Ishikawa (cell line): ENCODE measurements around the gene C6.

Source experiments
- CEBPB ChIP-seq: IDR thresholded peaks from 2 replicates; pipeline ENCODE4 v1.6.1; 2012
- CREB1 ChIP-seq: IDR thresholded peaks from 2 replicates; pipeline ENCODE4 v1.6.1; 2012; ENCODE audit warnings: low read depth
- EGR1 ChIP-seq: IDR thresholded peaks from 2 replicates; pipeline ENCODE4 v1.6.1; 2012
- EP300 ChIP-seq: IDR thresholded peaks from 2 replicates; pipeline ENCODE4 v1.6.1; 2012; ENCODE audit warnings: borderline replicate concordance
- FOXM1 ChIP-seq: IDR thresholded peaks from 2 replicates; pipeline ENCODE4 v1.6.1; 2012; ENCODE audit warnings: low read depth, borderline replicate concordance
- MAX ChIP-seq: IDR thresholded peaks from 2 replicates; pipeline ENCODE4 v1.6.1; 2012
- NFIC ChIP-seq: IDR thresholded peaks from 2 replicates; pipeline ENCODE4 v1.6.1; 2012
- RAD21 ChIP-seq: IDR thresholded peaks from 2 replicates; pipeline ENCODE4 v1.6.1; 2012; ENCODE audit warnings: low read depth
- REST ChIP-seq: IDR thresholded peaks from 2 replicates; pipeline ENCODE4 v1.6.1; 2012; ENCODE audit warnings: low read depth, mild to moderate bottlenecking
- TAF1 ChIP-seq: IDR thresholded peaks from 2 replicates; pipeline ENCODE4 v1.6.1; 2012; ENCODE audit warnings: low read depth, mild to moderate bottlenecking
- TCF12 ChIP-seq: IDR thresholded peaks from 2 replicates; pipeline ENCODE4 v1.6.1; 2012; ENCODE audit warnings: low read depth
- TEAD4 ChIP-seq: IDR thresholded peaks from 2 replicates; pipeline ENCODE4 v1.6.1; 2012
- USF1 ChIP-seq: IDR thresholded peaks from 2 replicates; pipeline ENCODE4 v1.6.1; 2012
- YY1 ChIP-seq: IDR thresholded peaks from 2 replicates; pipeline ENCODE4 v1.6.1; 2012; ENCODE audit warnings: low read depth
- ZBTB7A ChIP-seq: IDR thresholded peaks from 2 replicates; pipeline ENCODE4 v1.6.1; 2012; ENCODE audit warnings: low read depth

The C6 gene

GRCh38 chr5:41195228-41195627 is 18.1 kb downstream of the C6 start:
- TF ChIP-seq EGR1 (no peak), EP300 (no peak), CEBPB (no peak), YY1 (no peak), FOXM1 (no peak), REST (no peak), TAF1 (no peak), NFIC (no peak), CREB1 (no peak), RAD21 (no peak), ZBTB7A (no peak), USF1 (no peak), TCF12 (no peak), TEAD4 (no peak), MAX (no peak)

- TF ChIP-seq TEAD4 (no peak), FOXM1 (no peak), EP300 (no peak), REST (no peak), USF1 (no peak), ZBTB7A (no peak), EGR1 (no peak), YY1 (no peak), CREB1 (no peak), TAF1 (no peak), MAX (no peak), NFIC (no peak), CEBPB (no peak), TCF12 (no peak), RAD21 (no peak)
Observed at GRCh38 chr5:41194339-41194738, 19.0 kb downstream of the C6 start.

- no peak for TF ChIP-seq TCF12
- no peak for TF ChIP-seq FOXM1
- no peak for TF ChIP-seq ZBTB7A
- no peak for TF ChIP-seq EGR1
- no peak for TF ChIP-seq CREB1
- no peak for TF ChIP-seq TEAD4
- no peak for TF ChIP-seq CEBPB
- no peak for TF ChIP-seq NFIC
- TF ChIP-seq USF1, result no peak
Observed at GRCh38 chr5:41193456-41194205, 19.7 kb downstream of the C6 start.

GRCh38 chr5:41191249-41191648 is 22.1 kb downstream of the C6 start:
- TF ChIP-seq CREB1, result no peak

- TF ChIP-seq TAF1, result no peak
- TF ChIP-seq EP300, result no peak
- TF ChIP-seq CEBPB, result no peak
- no peak for TF ChIP-seq YY1
- TF ChIP-seq USF1, result no peak
- no peak for TF ChIP-seq REST
- no peak for TF ChIP-seq MAX
- no peak for TF ChIP-seq ZBTB7A
- no peak for TF ChIP-seq CREB1
- TF ChIP-seq TCF12, result no peak
- no peak for TF ChIP-seq FOXM1
- TF ChIP-seq TEAD4, result no peak
- TF ChIP-seq RAD21, result no peak
- TF ChIP-seq NFIC, result no peak
- TF ChIP-seq EGR1, result no peak
Observed at GRCh38 chr5:41186143-41186542, 27.2 kb downstream of the C6 start.
